HPDE6-E6E7 (cell line): ENCODE measurements around the gene SRF.

Experiments used
- DNase-seq: peaks from one replicate; pipeline ENCODE4 v3.0.0; 2011; ENCODE audit warnings: missing footprints; ENCODE audit errors: extremely low spot score

The SRF gene

DNA sequence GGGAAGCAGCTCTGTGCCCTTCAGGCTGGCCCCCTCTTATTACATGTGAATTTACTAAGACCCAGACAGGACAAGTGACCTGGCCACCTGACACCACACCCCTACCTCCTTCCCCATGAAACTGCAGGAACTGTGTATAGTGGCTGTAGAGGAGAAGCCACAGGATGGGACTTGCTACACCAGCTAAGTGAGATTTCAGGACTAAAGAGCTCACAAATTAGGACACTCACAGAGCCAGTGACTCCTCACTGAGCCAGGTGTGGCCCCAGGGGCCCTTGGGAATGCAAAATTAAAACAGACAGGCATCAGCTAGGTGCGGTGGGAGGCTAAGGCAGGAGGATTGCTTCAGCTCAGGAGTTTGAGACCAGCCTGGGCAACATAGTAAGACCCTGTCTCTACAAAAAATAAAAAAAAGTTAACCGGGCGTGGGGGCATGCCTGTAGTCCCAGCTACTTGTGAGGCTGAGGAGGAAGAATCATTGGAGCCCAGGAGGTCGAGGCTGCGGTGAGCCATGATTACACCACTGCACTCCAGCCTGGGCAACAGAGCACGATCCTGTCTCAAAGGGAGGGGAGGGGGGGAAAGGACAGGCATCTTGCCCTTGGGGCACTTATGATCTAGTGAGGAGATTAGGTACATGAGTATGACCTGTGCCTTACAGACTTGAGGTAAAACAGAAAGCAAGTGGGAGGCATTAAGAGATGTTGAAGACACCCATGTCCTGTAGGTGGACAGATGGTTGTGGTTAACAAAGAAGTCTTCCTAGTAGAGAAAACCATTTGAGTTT lies 23.2 kb upstream of the SRF start:
- no peak for DNase-seq

DNA sequence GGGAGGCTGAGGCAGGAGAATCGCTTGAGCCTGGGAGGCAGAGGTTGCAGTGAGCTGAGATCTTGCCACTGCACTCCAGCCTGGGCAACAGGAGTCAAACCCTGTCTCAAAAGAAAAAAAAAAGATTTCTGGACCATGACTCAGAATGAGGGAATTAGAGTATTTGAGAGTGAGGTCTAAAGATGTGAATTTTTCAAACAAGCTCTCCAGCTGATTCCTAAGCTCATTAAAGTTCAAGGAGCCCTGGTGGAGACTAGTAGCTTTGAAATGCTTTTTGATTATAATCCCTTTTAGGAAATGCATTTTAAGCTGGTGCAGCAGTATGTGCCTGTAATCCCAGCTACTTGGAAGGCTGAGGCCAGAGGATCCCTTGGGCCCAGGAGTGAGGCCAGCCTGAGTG lies 21.8 kb upstream of the SRF start:
- DNase-seq, result no peak

DNA sequence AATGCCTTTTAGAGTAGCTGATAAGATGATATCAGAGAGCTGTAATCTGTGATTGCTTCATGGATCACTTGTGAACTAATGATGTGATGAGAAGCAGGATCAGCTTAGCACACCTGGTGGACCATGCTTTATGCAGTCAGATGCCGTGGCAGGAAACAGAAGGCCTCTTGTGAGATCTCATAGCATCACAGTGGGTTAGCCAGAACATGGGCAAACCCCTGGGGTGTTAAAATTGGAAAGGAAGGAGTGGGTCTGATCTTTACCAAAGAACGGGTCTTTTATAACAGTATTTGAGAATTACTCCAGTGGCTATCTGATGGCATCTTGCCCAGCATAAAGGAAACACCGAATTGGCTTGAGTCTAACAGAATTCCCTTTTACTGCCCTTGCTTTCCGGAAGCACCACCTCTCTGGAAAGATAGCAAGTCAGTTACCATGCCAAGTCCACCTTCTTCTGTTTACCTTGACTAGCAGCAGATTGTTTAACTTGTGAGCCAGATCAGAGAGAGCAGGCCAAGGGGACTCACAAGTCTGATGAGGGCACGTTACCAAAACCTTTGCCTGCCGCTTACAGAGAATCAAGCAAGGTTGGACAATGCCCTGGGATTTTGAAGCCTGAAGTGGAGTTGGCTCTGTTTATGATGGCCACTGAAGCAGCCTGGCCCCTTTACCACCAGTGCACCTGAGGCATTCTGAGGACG lies 20.9 kb upstream of the SRF start:
- no peak for DNase-seq

DNA sequence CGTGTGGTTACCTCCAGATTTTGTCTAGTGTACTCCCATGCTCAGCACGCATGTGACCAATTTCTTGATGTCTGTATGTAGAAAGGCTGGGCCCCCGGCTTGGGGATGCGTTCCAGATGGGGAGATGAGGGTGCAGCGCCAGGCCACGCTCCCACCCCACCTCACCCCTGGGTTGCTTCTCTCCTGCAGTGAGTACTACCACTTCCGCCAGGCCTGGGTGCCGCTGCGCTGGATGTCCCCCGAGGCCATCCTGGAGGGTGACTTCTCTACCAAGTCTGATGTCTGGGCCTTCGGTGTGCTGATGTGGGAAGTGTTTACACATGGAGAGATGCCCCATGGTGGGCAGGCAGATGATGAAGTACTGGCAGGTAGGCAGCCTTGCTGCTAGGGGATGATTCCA lies 11.5 kb upstream of the SRF start:
- DNase-seq, result no peak

DNA sequence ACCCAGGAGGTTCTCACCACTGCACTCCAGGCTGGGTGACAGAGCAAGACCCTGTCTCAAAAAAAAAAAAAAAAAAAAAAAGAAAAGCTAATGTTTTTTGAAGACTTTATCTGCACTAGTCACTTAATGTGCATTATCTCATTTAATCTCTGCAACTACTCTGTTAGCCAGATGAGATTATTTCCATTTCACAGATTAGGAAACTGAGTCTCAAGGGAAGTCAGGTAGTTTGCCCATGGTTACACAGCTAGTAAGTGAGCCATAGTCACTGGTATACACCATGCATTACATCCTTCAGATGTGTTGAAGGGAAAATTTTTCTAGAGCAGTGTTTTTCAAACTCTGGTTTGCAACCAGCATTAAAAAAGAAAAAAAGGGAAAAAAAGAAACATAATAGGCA lies 7.2 kb upstream of the SRF start:
- no peak for DNase-seq

DNA sequence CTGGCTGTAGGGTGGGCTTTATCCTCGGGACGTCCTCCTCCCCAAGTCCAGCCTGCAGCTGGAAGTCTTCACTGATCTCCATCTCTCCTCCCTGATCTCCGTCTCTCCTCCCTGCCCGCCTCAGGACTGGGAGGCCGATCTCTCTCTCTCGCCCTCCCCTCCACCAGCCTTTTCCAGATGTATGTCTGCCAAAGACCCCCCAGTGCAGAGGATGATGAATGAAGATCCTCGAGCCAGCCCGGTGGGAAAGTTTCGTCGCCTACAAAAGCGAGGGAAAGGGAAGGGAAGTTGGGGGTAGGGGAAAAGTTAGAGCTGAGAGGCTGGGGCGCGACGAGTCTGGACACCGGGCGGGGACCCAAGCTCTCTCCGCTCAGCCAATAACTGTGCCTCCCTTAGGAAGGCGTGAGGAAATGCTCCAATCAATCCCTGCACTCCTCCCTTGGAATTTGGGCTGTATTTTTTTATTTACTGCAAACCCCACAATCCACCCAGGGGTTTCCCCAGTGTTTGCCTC lies 595 bp upstream of the SRF start:
- peak; percentile 75 for DNase-seq

DNA sequence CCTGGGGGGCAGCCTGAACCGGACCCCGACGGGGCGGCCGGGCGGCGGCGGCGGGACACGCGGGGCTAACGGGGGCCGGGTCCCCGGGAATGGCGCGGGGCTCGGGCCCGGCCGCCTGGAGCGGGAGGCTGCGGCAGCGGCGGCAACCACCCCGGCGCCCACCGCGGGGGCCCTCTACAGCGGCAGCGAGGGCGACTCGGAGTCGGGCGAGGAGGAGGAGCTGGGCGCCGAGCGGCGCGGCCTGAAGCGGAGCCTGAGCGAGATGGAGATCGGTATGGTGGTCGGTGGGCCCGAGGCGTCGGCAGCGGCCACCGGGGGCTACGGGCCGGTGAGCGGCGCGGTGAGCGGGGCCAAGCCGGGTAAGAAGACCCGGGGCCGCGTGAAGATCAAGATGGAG lies 636 bp downstream of the SRF start:
- DNase-seq, result no peak

DNA sequence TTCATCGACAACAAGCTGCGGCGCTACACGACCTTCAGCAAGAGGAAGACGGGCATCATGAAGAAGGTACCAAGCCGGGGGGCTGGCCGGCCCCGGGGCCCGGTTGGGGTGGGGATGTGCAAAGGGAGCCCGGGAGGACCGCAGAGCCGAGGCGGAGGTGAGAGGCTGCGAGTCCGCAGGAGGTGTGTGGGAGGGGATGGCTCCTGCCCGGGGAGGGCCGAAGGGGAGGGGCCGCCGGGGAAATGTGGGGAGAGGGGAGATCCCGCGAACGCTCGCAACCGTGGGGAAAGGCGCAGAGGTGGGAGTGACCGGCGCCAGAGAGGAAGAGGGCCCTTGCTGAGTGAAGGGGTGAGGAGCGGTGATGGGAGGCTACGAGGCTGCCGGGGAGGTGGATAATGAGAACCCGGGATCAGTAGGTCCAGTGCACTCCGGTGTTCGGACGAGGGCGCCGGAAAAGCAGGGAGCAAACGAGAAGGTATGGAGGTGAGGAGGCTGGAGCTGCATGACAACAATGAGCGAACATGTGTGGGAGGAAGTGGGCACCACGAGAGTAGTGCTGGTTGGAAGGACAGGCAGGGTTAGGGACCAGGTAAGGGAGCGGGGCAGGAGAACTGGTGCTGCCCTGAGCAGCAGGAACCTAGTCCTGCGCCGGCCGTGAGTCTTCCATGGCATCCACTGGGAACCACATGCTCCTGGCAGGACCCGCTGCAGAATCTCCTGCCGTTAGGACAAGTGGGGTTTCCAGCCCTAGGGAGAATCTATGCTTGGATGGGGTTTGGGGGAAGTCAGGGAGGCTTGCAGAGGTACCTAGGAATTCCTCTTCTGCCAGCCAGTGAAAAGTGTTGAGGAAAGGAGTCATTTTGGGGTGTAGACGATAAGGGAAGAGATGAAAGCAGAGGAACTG lies 1.3 kb downstream of the SRF start:
- no peak for DNase-seq

DNA sequence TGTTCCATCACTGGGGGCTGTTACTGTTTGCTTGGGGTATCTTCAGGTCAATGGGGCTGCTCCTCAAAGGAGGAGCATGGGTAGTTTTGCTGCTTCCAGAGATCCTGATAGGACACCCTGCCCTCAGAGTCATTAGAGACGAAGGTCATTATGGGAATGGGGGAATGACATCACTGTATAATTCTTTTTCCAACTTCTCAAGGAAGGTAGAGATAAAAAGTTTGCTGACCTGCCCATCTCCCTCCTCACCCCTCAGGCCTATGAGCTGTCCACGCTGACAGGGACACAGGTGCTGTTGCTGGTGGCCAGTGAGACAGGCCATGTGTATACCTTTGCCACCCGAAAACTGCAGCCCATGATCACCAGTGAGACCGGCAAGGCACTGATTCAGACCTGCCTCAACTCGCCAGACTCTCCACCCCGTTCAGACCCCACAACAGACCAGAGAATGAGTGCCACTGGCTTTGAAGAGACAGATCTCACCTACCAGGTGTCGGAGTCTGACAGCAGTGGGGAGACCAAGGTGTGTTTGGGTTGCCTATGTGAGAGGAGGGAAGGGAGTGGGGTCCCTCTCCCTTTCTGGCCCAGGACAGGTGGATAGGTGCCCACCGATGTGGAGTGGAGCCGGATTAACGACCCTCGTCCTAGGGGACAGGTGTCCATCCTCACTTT lies 2.7 kb downstream of the SRF start:
- DNase-seq, result no peak

DNA sequence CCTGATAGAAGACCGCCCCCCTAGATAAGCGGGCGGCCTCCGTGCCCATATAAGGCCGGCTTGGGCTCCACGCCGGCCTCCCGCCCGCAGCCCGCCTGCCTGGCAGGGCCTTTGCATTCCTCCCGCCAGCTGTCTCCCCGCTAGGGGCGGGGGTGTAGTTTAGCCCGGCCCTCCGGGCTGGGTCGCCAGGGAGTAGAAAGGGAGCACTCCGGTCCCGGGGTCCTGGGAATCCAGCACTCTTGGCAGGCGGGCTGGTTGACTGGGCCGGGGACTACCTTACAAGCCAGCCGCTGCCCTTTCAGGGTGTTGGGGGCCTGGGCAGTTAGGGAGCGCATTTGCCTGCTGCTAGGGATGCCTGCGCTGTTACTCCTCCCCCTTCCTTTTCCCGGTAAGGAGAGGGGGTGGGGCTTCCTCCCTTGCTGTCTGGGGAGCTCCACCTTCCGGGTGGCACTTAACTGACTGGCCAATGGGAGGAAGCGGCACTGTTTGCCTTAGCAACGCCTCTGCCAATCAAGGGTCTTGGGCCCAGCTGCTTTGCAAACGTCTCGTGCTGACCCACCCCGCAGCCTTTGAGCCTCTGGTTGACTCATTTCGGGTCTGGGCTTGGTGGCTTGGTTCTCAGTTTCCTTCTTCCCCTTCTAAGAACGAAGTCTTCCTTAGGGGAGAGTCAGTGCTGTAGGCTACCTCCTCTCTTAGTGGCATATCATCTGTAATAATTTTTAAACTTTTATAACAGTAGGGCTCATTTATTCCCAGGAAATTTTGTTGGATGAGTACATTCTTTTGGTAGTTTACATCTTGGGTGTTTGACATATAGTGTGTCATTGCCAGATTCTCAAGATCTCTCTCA lies 3.4 kb downstream of the SRF start:
- DNase-seq, result peak; percentile 99

DNA sequence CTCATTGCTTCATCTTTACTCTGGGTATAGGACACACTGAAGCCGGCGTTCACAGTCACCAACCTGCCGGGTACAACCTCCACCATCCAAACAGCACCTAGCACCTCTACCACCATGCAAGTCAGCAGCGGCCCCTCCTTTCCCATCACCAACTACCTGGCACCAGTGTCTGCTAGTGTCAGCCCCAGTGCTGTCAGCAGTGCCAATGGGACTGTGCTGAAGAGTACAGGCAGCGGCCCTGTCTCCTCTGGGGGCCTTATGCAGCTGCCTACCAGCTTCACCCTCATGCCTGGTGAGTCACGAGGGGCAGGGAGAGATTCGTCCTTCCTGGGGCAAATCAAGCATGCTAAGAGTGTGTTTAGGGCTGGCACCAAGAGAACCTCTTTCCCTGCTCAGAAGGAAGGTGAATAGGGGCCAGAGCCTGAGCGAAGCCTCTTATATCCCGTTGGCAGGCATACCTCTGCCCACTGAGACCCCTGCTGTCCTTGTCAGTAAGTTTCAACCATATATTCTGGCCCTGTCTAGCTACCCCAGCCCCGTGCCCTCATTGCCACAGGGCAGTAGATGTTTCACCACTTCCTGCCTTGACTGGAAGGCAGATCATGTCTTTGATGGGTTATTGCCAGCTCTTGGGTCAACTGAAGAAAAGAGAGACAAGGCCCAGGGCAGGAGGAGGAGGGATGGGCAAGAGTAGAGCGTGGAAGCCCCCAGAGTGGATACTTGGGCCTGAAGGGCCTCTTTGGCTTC lies 4.8 kb downstream of the SRF start:
- DNase-seq, result no peak

DNA sequence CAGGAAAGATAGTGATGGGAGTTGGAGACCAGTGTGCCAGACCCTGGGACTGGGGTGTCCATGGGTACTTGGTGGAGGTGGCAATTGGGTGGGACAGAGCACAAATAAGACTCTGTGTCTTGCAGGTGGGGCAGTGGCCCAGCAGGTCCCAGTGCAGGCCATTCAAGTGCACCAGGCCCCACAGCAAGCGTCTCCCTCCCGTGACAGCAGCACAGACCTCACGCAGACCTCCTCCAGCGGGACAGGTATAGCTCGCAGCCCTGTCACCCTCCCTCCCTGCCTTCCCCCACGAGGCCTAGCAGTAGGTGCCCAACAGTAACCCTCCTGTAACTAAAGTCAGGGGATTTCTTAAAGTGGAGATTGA lies 5.3 kb downstream of the SRF start:
- DNase-seq, result no peak

DNA sequence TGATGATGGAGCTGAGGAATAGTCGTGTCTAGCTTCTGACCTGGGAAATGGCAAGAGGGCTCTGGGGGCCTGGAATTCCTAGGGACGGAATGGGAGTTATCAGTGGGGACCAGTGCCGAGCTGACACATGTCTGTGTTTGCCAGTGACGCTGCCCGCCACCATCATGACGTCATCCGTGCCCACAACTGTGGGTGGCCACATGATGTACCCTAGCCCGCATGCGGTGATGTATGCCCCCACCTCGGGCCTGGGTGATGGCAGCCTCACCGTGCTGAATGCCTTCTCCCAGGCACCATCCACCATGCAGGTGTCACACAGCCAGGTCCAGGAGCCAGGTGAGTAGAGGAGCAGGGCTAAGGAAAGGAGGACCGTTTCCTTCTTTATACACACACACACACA lies 7.1 kb downstream of the SRF start:
- no peak for DNase-seq

DNA sequence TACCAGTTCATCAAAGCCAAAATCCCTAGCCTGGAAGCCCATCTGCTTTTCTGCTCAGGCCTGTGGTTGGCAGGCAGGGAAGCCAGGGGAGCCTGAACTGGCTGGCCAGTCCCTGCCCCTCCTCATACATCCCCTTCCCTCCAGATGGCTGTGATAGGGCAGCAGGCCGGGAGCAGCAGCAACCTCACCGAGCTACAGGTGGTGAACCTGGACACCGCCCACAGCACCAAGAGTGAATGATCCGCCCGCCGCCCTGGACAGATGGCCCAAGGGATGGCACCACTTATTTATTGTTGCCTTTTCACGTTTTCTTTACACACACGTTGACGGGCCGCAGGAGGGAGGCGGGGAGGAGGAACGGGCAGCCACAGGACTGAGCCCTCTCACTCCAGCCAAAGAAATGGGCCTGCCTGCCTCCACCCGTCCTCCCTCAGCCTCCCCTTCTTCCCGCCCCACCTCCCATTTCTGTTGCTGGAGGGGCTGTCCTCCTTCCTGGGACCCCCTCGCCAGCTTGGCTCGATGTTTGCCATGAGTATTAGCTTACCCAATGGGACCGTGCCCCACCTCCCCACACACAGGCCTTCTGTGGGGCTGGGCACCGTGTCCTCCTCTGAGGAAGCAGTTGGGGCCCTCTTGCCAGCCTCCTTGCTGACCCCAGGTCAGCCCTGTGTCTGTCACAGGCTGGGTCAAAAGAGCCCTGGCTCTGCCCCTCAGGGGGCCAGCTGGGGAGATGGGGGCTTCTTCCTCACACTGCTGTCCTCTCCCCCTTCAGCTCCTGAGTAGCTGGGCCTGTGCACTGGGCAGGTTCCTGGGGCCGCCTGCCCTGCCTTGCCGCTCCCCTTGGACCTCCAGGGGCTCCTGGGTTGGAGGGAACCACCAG lies 8.1 kb downstream of the SRF start:
- DNase-seq, result no peak

DNA sequence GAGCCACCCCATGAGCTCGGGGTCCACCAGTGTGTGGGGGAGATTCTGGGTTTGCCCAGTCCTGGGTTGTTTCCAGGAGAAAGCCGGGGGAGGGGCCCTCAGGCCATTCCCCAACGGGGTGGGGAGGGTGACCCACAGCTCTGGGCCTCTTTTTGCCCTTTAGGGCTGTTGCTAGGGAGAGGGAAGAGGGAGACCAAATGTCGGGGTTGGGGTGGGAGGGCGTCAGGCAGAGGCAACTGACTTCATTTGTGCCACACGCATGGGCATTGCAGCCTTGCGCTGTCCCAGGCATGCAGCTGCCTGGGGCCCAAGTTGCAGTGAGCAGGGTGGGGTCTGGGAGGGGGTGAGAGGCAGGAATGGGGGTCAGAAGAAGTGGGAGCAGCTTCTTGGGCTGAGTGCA lies 9.0 kb downstream of the SRF start:
- no peak for DNase-seq

DNA sequence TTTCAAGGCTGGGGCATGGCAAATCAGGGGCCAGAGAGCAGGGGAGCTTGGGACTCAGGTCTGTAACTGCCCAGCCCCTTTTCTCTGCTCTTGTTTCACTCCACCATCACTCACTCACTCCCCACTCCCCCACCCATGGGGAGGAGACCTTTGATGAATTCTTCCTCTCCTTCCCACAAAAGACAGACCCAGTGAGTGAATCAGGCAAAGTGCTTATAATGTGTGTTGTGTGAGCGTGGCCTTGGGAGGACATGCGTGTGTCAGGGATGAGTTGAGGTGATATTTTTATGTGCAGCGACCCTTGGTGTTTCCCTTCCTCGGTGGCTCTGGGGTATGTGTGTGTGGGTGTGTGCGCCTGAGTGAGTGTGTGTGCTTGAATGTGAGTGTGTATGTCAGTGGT lies 9.9 kb downstream of the SRF start:
- no peak for DNase-seq

DNA sequence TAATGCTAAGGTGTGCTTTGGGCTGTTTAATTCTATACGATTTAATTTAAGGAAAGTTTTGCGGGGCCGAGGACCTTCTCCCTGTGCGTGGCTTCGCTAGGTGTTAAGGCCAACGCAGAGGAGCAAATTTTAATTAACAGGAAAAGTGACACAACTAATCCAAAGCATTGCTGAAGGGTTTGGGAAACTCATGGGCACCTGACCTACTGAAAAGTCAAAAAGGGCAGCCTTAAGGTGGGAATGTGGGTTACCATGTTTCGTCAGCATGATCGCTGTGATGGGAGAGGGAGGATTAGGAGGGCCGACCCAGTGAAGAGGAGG lies 10.5 kb downstream of the SRF start:
- no peak for DNase-seq

DNA sequence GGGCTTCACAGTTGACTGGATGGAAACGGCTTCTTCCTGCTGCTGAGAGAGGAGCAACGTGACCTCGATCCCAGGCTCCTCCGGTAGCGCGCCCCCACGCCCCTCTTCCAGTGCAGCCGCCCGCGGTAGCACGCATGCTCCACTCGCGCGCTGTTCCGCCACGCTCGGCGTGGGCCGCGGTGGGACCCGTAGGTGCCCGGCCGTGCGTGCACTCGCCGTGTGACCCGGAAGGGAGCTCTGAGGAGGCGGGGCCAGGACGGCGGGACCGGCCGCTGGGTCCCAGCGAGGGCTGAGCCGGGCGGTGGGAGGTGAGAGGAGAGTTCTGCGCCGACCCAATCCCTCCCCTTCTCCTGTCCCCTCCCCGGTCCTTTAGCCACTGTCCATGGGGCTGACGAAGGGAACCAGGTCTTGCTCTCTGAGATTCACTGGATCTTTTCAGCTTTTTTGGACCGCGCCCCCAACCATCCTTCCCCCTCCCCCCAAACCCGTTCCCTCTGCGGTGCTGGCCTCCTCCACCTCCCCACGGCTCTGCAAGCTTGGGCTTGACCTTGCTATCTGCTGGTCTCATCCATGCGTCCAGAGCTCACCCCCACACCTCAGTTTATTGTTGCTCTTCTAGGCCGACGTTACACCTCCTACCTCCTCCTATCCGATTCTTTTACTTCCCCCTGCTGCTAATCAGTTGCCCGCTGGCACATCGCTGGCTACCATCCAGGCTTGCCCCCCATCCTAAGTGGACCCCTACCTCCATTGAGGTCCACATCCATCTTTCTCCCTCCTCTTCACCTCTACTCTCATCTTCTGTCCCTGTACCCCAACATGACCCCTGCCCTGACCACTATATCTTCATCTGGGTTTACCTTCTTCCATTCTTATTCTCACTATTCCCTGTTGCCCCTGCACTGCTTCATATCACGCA lies 11.1 kb downstream of the SRF start, which contains the start of gene CUL9:
CUL9 (plus strand) TSS at position 255 of the 919 bp plus-strand sequence. CDS start 2,115 bp downstream, outside the sequence.
- no peak for DNase-seq
